Measurements from ENCODE around the gene ZNRD2.

GRCh38 chr11:65541093-65541982 is 28.9 kb upstream of the ZNRD2 start:
- TF ChIP-seq SRF (IDR thresholded peaks at IDR 0.05; ENCODE audit: low read depth in 2 of 2, low read length in 2 of 2) (no peak), CEBPB (IDR thresholded peaks at IDR 0.05; ENCODE audit: borderline replicate concordance in 1 of 2, low read depth in 2 of 2, low read length in 2 of 2) (no peak)
